IMR-90 (cell line): ENCODE measurements around the gene RGS12. TPM values are rescaled to one million over a fixed set of nuclear protein-coding genes. Genes with fewer than 3 reads are reported as not detected.

Source experiments
- ATAC-seq: fragments of 200-7000 bp; cut with Tn5 transposase; 2 replicates; pipeline ENCODE4 v1.9.1; 2020; ENCODE audit warnings: low read depth, mild to moderate bottlenecking, moderate library complexity
- BruUV-seq: library from RNA; stranded (reverse); fragments of 400-500 nt; replicated peaks from 2 replicates; lab custom pipeline; 2021; lab: Mats Ljungman, UMichigan
- CTCF ChIA-PET: fragments of 300-600 bp; formaldehyde crosslinking; extraction: SDS; loops from one replicate; lab custom pipeline; 2021; ENCODE audit warnings: antibody characterized with exemption; lab: Yijun Ruan, JAX
- POLR2A ChIA-PET: fragments of 300-600 bp; sonication (Branson Sonifier 250); formaldehyde crosslinking; loops from one replicate; lab custom pipeline; 2022; ENCODE audit warnings: antibody characterized with exemption; ENCODE audit not compliant: unreplicated experiment; lab: Charles Lee
- DNase-seq: peaks from one replicate; pipeline ENCODE4 v3.0.0; 2013
- H2AFZ ChIP-seq: replicated peaks from 2 replicates; pipeline ENCODE3; 2013; ENCODE audit warnings: low read length, mild to moderate bottlenecking; ENCODE audit not compliant: poor library complexity
- H2AK5ac ChIP-seq: 2 replicates; pipeline ENCODE4 v1.6.1; 2013; ENCODE audit warnings: low read depth, low read length, inconsistent platforms
- H2AK9ac ChIP-seq: replicated peaks from 2 replicates; pipeline ENCODE3; 2013; ENCODE audit warnings: mild to moderate bottlenecking, low read depth, low read length, moderate library complexity; ENCODE audit not compliant: poor library complexity
- H2BK120ac ChIP-seq: 2 replicates; pipeline ENCODE4 v1.6.1; 2013; ENCODE audit warnings: low read depth, low read length, inconsistent platforms
- H2BK15ac ChIP-seq: 3 replicates; pipeline ENCODE4 v1.6.1; 2013; ENCODE audit warnings: low read depth, low read length, inconsistent platforms
- H2BK20ac ChIP-seq: 2 replicates; pipeline ENCODE4 v1.6.1; 2013; ENCODE audit warnings: low read depth, mild to moderate bottlenecking, inconsistent platforms, low read length, moderate library complexity
- H2BK5ac ChIP-seq: 2 replicates; pipeline ENCODE4 v1.6.1; 2013; ENCODE audit warnings: mild to moderate bottlenecking, low read depth, low read length, inconsistent platforms; ENCODE audit not compliant: poor library complexity, severe bottlenecking
- H3K14ac ChIP-seq: replicated peaks from 2 replicates; pipeline ENCODE4 v1.6.1; 2013; ENCODE audit warnings: low read depth, low read length, inconsistent platforms
- H3K18ac ChIP-seq: 2 replicates; pipeline ENCODE4 v1.6.1; 2013; ENCODE audit warnings: low read depth, low read length, control low read depth
- H3K23ac ChIP-seq: 2 replicates; pipeline ENCODE4 v1.6.1; 2013; ENCODE audit warnings: low read depth, low read length, inconsistent platforms
- H3K27ac ChIP-seq: 2 replicates; pipeline ENCODE4 v1.5.1; 2013; ENCODE audit warnings: mild to moderate bottlenecking, control low read depth, low read length; ENCODE audit not compliant: insufficient read depth
- H3K27me3 ChIP-seq: 2 replicates; pipeline ENCODE4 v1.6.1; 2013; ENCODE audit warnings: low read length; ENCODE audit not compliant: control insufficient read depth, insufficient read depth
- H3K36me3 ChIP-seq: 2 replicates; pipeline ENCODE4 v1.6.1; 2013; ENCODE audit warnings: low read length, mixed read lengths; ENCODE audit not compliant: control insufficient read depth, insufficient read depth
- H3K4ac ChIP-seq: 2 replicates; pipeline ENCODE4 v1.6.1; 2013; ENCODE audit warnings: low read depth, low read length, inconsistent platforms
- H3K4me1 ChIP-seq: 2 replicates; pipeline ENCODE4 v1.6.1; 2013; ENCODE audit warnings: low read length, mixed read lengths; ENCODE audit not compliant: control insufficient read depth, insufficient read depth
- H3K4me2 ChIP-seq: 2 replicates; pipeline ENCODE4 v1.6.1; 2013; ENCODE audit warnings: low read depth, mild to moderate bottlenecking, control low read depth, low read length, moderate library complexity
- H3K4me3 ChIP-seq: 2 replicates; pipeline ENCODE4 v1.5.1; 2013; ENCODE audit warnings: low read depth, mild to moderate bottlenecking, control low read depth, low read length, moderate library complexity; ENCODE audit not compliant: insufficient read depth
- H3K56ac ChIP-seq: 2 replicates; pipeline ENCODE4 v1.6.1; 2013; ENCODE audit warnings: low read length, inconsistent platforms; ENCODE audit not compliant: insufficient read depth; ENCODE audit errors: extremely low read depth
- H3K79me1 ChIP-seq, 2 experiments: 2 replicates each; pipeline ENCODE4 v1.6.1; 2013; ENCODE audit warnings: low read length in 2 of 2, inconsistent platforms in 1 of 2, low read depth in 1 of 2
- H3K9ac ChIP-seq: 2 replicates; pipeline ENCODE4 v1.6.1; 2013; ENCODE audit warnings: low read depth, low read length, control low read depth
- H3K9me1 ChIP-seq: 2 replicates; pipeline ENCODE4 v1.6.1; 2013; ENCODE audit warnings: low read length, inconsistent platforms; ENCODE audit not compliant: insufficient read depth
- H3K9me3 ChIP-seq: 2 replicates; pipeline ENCODE4 v1.6.1; 2013; ENCODE audit warnings: low read length; ENCODE audit not compliant: control insufficient read depth, insufficient read depth
- H4K20me1 ChIP-seq: 2 replicates; pipeline ENCODE4 v1.6.1; 2013; ENCODE audit warnings: low read length, inconsistent platforms; ENCODE audit not compliant: insufficient read depth
- H4K5ac ChIP-seq: 2 replicates; pipeline ENCODE4 v1.6.1; 2013; ENCODE audit warnings: mild to moderate bottlenecking, low read depth, low read length, control low read depth
- H4K8ac ChIP-seq, 2 experiments: 2 replicates each; pipeline ENCODE4 v1.6.1; 2013; ENCODE audit warnings: low read depth in 2 of 2, low read length in 2 of 2, control low read depth in 1 of 2, inconsistent platforms in 1 of 2
- H4K91ac ChIP-seq: 2 replicates; pipeline ENCODE4 v1.6.1; 2013; ENCODE audit warnings: low read depth, low read length, inconsistent platforms; ENCODE audit not compliant: insufficient read depth
- MAZ ChIP-seq: IDR thresholded peaks from 2 replicates; pipeline ENCODE4 v1.6.1; 2012; ENCODE audit warnings: low read depth, mild to moderate bottlenecking, low read length, improper control_type of control experiment, moderate library complexity, borderline replicate concordance
- WGBS, 2 experiments: methylation state at CpG; one replicate each; pipeline versions ENCODE4 v1.1.5 to v1.1.7; 2013; ENCODE audit warnings: missing lambda C conversion rate in 2 of 2; ENCODE audit not compliant: insufficient read length in 1 of 2; ENCODE audit errors: extremely low coverage in 2 of 2; 5-methylcytosine and 5-hydroxymethylcytosine counted together
- dilution Hi-C: fragments of 300-500 bp; cut with HindIII; formaldehyde crosslinking; loops from one replicate; pipeline ENCODE4 v1.14.3; 2018; ENCODE audit warnings: low sequenced_read_pairs; ENCODE audit not compliant: unreplicated experiment
- in situ Hi-C: fragments of 300-500 bp; cut with MboI; formaldehyde crosslinking; loops from 3 replicates; pipeline ENCODE4 v1.14.3; 2019; ENCODE audit warnings: low sequenced_read_pairs, inconsistent platforms, mixed read lengths
- intact Hi-C: fragments of 100-400 bp; cut with micrococcal nuclease; formaldehyde crosslinking; loops from 2 replicates; pipeline ENCODE4 v1.10.0; 2022
- polyA plus RNA-seq, 3 experiments: library from polyadenylated mRNA; depleted of rRNA; stranded (reverse); fragments of >200 nt; gene quantifications; 2 replicates each; pipeline ENCODE4 v1.2.3, GENCODE V29; 2012; ENCODE audit warnings: low replicate concordance in 1 of 3
- total RNA-seq: library from RNA; depleted of rRNA; stranded (reverse); fragments of >200 nt; gene quantifications from 2 replicates; pipeline ENCODE4 v1.2.3, GENCODE V29; 2012

Gene RGS12
- total and polyA plus RNA-seq, 2 of the 4 experiments (the other 2 are of a cell fraction), result 11.8 to 12.0 TPM

DNA sequence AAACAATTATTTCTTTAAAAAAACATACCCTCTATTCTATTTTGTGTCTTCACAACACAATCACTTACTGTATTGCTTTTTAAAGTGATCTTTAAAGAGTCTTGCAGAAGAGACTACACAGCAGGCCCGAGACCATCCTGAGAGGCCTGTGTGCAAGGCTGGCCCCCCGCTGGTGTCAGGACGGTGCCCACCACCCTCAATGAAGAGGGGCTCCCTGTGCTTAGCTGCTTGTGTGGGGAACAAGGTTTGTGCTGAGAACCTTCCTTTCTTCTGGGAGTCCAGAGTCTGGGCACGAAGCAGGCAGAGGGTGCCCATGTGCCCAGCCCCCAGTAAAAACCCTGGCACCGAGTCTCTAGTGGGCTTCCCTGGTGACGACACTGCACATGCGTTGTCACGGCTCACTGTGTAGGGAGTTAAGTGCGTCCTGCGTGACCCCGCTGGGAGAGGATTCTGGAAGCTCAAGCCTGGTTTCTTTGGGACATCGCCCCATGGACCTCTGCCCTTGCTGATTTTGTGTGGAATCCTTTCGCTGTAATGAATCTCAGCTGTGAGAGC lies 22.0 kb downstream of the RGS12 start:
- no peak overlapping the region for H2BK20ac ChIP-seq
- no peak overlapping the region for H3K14ac ChIP-seq
- H4K91ac ChIP-seq, result no peak overlapping the region
- DNase-seq (no peak), ATAC-seq (no peak)
- POLR2A ChIA-PET, result no interaction called here
- no peak overlapping the region for H4K8ac ChIP-seq
- no TSS peak for BruUV-seq
- no peak overlapping the region for H3K23ac ChIP-seq
- H3K4ac ChIP-seq, result no peak overlapping the region
- H2BK120ac ChIP-seq, result no peak overlapping the region
- in situ Hi-C loops (no loop called here), dilution Hi-C loops (no loop called here), intact Hi-C loops (no loop called here)
- no peak overlapping the region for H2AK9ac ChIP-seq
- H3K9ac ChIP-seq, result no peak overlapping the region
- H3K27me3 ChIP-seq, result no peaks in the 10 kb centered on the region
- H2AFZ ChIP-seq, result no peak overlapping the region
- no peak overlapping the region for H3K18ac ChIP-seq
- H3K56ac ChIP-seq, result no peak overlapping the region
- TF ChIP-seq MAZ, result no peak
- peaks cover 36% of the 10 kb centered on the region for H4K20me1 ChIP-seq
- CTCF ChIA-PET, result no interaction called here
- H3K79me1 ChIP-seq, result peaks cover 26 to 85% of the 10 kb centered on the region in 2 experiments
- H2BK5ac ChIP-seq, result no peak overlapping the region
- peaks cover 22% of the 10 kb centered on the region for H3K36me3 ChIP-seq
- H3K4me1 ChIP-seq, result no peaks in the 10 kb centered on the region
- no peaks in the 10 kb centered on the region for H3K9me3 ChIP-seq
- H3K4me2 ChIP-seq, result no peak overlapping the region
- H3K9me1 ChIP-seq, result peaks cover 27% of the 10 kb centered on the region
- 98% methylated on average over 8 of the region's 13 CpGs; no CpG with 5 or more reads in 1 of the 2 experiments for WGBS, 2 experiments
- H4K5ac ChIP-seq, result no peak overlapping the region
- H2AK5ac ChIP-seq, result no peak overlapping the region
- H3K4me3 ChIP-seq, result no peak overlapping the region
- no peak overlapping the region for H3K27ac ChIP-seq
- H2BK15ac ChIP-seq, result no peak overlapping the region
